T-helper 2 cell treated with Interferon-gamma antibody and Interleukin-4, amounts not matched to agents 5 μg/mL and 100 μg/mL, for 36 hours (primary cell): ENCODE data around the gene ORAI3.

Experiments used
- DNase-seq: peaks from one replicate; pipeline ENCODE4 v3.0.0; 2021; ENCODE audit warnings: low spot score
- H3K27ac Mint-ChIP-seq: one replicate; pipeline ENCODE4 v1.8.0; 2021; ENCODE audit warnings: mild to moderate bottlenecking, mixed read lengths
- H3K27me3 Mint-ChIP-seq: one replicate; pipeline ENCODE4 v1.8.0; 2021; ENCODE audit warnings: low read depth, mixed read lengths
- H3K36me3 Mint-ChIP-seq: one replicate; pipeline ENCODE4 v1.8.0; 2021; ENCODE audit warnings: low read depth, mixed read lengths
- H3K4me1 Mint-ChIP-seq: one replicate; pipeline ENCODE4 v1.8.0; 2021; ENCODE audit warnings: low read depth, mixed read lengths
- H3K4me3 Mint-ChIP-seq: one replicate; pipeline ENCODE4 v1.8.0; 2022; ENCODE audit warnings: mild to moderate bottlenecking, moderate library complexity, mixed read lengths
- H3K9me3 Mint-ChIP-seq: one replicate; pipeline ENCODE4 v1.8.0; 2021; ENCODE audit warnings: mixed read lengths

Gene ORAI3

DNA sequence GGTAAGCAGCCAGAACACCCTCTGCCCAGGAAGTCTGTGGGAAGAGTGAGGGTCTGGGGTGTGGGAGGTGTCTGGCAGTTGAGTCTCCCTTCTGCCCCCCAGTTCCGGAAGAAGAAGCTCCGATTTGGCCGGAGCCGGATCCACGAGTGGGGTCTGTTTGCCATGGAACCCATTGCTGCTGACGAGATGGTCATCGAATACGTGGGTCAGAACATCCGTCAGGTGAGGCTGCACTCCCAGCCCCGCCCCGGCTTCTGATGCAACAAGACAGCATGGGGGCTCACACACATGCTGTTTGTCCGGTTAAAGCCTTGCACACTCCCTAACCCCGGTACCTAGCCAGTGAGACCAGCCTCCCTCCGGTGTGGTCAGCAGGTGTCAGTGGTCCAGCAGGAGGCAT, 32.1 kb downstream of the ORAI3 start:
- Mint-ChIP-seq H3K27ac (no peak overlapping the region), H3K4me3 (no peak overlapping the region), H3K36me3 (peaks cover 31% of the 10 kb centered on the region), H3K9me3 (no peaks in the 10 kb centered on the region), H3K27me3 (no peaks in the 10 kb centered on the region), H3K4me1 (peaks cover 3% of the 10 kb centered on the region)
- DNase-seq, result no peak

DNA sequence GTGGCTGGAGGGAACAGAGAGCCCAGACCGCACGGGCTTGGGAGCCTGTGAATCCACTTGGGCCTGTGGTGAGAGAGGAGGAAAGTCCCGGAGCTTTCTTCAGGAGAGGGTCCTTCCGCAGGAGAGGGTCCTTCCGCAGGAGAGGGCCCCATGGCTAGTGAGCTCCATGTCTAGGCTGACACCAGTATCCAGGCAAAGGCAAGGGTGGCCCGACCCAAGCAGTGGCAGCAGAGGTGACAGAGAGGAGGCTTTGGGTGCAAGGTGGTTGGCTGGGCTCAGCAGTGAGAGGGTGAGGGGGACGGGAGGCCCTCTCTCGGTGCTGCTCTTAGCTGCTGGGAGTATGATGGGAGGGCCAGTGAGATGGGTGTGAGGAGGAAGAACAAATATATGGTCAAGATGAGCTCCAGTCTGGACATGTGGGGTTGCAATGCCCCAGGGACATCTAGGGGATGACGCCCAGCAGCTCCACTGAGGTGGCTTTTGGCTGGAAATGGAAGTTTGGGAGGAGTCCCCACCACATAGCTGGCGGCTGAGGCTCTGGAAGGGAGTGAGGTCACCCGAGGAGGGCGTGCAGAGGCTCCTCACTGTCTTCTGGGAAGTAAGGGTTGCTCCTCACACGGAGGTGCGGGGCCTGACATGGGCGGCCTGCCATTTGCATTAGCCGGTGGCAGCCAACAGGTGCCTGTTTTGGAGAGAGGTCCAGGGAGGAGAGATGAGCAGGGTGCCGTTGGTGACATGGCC, 33.9 kb downstream of the ORAI3 start:
- DNase-seq, result no peak
- Mint-ChIP-seq H3K4me1 (peaks cover 3% of the 10 kb centered on the region), H3K27me3 (no peaks in the 10 kb centered on the region), H3K4me3 (no peak overlapping the region), H3K27ac (peak overlapping the region; percentile 36), H3K36me3 (peaks cover 24% of the 10 kb centered on the region), H3K9me3 (no peaks in the 10 kb centered on the region)

DNA sequence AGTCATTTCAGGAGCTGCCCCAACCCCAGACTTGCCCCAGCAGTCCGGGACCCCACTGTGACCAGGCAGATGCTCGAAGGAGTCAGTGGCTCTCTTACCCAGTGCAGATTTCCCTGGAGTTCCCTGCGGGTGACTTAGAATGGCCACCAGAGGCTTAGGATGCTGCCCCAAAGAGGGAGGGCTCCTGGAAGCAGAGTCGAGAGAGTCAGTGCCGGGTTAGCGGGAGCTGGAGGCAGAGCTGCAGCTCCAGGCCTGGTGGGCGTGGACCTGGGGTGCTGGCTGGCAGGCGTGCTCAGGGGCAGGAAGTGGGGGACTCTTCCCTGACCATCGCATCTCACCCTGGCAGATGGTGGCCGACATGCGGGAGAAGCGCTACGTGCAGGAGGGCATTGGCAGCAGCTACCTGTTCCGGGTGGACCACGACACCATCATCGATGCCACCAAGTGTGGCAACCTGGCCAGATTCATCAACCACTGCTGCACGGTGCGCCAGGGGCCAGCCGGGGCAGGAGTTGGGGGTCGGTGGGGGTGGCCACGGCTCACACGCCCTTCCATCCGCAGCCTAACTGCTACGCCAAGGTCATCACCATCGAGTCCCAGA, 34.5 kb downstream of the ORAI3 start:
- no peak for DNase-seq
- H3K27me3 Mint-ChIP-seq, result no peaks in the 10 kb centered on the region
- no peak overlapping the region for H3K27ac Mint-ChIP-seq
- no peaks in the 10 kb centered on the region for H3K9me3 Mint-ChIP-seq
- no peak overlapping the region for H3K4me3 Mint-ChIP-seq
- peaks cover 3% of the 10 kb centered on the region for H3K4me1 Mint-ChIP-seq
- peaks cover 24% of the 10 kb centered on the region for H3K36me3 Mint-ChIP-seq

DNA sequence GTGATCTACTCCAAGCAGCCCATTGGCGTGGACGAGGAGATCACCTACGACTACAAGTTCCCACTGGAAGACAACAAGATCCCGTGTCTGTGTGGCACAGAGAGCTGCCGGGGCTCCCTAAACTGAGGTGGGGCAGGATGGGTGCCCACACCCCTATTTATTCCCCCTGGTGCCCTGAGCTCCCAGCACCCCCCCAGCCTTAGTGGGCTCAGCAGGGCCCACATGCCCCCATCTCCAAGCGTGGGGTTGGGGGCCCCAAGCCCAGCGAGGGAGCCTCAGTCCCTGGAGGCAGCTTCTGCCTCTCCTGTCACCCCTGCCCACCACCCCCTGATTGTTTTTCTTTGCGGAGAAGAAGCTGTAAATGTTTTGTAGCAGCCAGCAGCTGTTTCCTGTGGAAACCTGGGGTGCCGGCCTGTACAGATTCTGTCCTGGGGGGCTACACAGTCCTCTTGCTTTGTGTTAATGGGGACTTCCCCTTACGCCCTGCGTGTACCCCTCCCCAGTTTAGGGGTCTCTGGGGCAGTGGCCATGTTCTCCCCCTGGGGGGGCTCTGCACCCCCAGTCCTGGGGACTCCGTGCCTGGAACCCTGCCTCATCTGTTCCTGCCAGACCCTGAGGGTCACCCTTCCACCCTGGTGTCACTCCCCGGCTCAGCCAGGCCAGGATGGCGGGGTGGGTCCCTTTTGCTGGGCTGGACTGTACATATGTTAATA, 35.2 kb downstream of the ORAI3 start:
- Mint-ChIP-seq H3K36me3 (peaks cover 20% of the 10 kb centered on the region), H3K4me3 (no peak overlapping the region), H3K27me3 (no peaks in the 10 kb centered on the region), H3K9me3 (no peaks in the 10 kb centered on the region), H3K27ac (no peak overlapping the region), H3K4me1 (peaks cover 3% of the 10 kb centered on the region)
- no peak for DNase-seq

DNA sequence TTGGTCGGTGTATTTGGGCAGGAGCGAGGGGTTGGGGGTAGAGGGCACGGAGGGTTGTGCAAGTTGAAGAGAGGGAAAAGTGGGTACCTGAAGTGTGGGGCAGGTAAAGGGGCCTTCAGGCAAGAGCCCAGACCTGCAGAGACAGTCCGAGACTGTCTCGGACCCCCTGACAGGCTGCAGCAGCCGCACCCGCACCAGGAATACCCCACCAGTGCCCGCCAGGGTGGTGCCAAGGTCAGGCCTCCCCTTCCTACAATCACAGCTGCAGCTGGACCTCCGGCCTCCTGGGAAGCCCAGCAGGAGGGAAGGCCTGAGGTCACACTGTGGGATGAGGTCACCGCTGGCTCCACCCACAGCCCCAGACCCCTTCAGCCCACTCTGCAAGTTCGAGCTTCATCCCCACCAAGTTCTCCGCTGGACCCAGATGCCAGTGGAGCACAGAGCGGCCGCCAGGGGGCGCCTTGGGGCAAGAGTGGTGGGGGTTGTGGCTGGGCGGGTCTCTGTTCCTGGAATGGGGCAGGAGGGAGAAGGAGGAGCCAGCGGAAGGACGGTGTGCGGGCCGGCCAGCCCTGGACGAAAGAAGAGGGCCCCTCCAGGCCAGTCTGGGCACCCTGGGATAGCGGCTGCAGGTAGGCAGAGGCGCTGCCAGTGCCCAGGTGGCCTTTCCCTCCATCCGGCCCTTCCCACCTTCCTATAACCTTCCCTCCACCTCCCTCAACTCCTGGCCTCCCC, 36.0 kb downstream of the ORAI3 start, which contains the start of gene HSD3B7:
Gene HSD3B7, plus strand, starts transcription at position 539 of the 732 bp plus-strand sequence. CDS start 452 bp downstream, outside the sequence.
- Mint-ChIP-seq H3K9me3 (no peaks in the 10 kb centered on the region), H3K4me1 (peaks cover 3% of the 10 kb centered on the region), H3K27me3 (no peaks in the 10 kb centered on the region), H3K4me3 (peak within 1 kb of the TSS; percentile 5), H3K27ac (peak within 1 kb of the TSS; percentile 41), H3K36me3 (peaks cover 20% of the 10 kb centered on the region)
- DNase-seq, result peak; percentile 72

DNA sequence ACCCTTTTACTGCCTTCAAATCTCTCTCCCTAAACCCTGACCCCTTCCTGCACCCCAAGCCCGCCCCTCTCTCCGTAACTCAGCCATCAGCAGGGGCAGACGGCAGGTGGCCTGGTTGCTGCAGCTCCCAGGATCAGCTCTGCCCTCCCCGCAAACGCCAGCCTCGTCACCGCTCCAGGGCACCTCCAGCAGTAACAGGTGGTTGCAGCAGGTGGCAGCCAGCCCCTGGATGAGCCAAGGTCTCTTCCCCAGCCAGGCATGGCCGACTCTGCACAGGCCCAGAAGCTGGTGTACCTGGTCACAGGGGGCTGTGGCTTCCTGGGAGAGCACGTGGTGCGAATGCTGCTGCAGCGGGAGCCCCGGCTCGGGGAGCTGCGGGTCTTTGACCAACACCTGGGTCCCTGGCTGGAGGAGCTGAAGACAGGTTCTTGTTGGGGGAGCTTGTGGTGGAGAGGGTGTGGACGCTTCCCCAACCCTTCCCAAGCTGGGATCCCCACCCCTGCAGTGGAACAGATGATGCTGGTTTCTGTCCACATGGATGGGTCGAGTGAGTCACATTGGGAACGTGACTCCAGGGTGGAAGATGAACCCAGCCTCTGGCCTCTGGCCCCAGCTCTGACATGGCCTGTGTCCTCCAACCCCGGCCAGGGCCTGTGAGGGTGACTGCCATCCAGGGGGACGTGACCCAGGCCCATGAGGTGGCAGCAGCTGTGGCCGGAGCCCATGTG, 36.7 kb downstream of the ORAI3 start:
- H3K4me3 Mint-ChIP-seq, result peak overlapping the region; percentile 5
- H3K27ac Mint-ChIP-seq, result peak overlapping the region; percentile 41
- H3K9me3 Mint-ChIP-seq, result no peaks in the 10 kb centered on the region
- H3K27me3 Mint-ChIP-seq, result no peaks in the 10 kb centered on the region
- H3K4me1 Mint-ChIP-seq, result peaks cover 3% of the 10 kb centered on the region
- H3K36me3 Mint-ChIP-seq, result peaks cover 20% of the 10 kb centered on the region
- DNase-seq, result no peak

DNA sequence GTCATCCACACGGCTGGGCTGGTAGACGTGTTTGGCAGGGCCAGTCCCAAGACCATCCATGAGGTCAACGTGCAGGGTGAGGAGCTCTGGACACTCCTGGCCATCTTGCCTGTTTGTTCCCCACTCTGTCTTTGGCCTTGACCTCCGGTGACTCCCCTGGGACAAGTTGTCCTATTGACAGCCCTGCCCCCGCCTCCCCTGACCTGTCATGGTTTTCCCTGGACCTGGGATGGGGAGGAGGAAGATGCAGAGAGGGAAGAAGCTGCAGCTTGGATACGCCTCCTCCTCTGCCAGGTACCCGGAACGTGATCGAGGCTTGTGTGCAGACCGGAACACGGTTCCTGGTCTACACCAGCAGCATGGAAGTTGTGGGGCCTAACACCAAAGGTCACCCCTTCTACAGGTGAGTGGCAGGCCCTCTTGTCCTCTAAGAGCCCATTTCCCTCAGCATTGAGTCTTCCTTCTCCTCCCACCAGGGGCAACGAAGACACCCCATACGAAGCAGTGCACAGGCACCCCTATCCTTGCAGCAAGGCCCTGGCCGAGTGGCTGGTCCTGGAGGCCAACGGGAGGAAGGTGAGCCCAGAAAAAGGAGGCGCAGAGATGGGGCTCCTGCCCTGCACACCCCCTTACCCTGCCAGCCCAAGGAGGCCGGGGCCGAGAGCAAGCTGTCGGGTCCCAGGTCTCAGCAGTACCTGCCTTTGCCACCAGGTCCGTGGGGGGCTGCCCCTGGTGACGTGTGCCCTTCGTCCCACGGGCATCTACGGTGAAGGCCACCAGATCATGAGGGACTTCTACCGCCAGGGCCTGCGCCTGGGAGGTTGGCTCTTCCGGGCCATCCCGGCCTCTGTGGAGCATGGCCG, 37.5 kb downstream of the ORAI3 start:
- Mint-ChIP-seq H3K4me3 (no peak overlapping the region), H3K27ac (no peak overlapping the region), H3K4me1 (peaks cover 3% of the 10 kb centered on the region), H3K9me3 (no peaks in the 10 kb centered on the region), H3K27me3 (no peaks in the 10 kb centered on the region), H3K36me3 (peaks cover 16% of the 10 kb centered on the region)
- no peak for DNase-seq

DNA sequence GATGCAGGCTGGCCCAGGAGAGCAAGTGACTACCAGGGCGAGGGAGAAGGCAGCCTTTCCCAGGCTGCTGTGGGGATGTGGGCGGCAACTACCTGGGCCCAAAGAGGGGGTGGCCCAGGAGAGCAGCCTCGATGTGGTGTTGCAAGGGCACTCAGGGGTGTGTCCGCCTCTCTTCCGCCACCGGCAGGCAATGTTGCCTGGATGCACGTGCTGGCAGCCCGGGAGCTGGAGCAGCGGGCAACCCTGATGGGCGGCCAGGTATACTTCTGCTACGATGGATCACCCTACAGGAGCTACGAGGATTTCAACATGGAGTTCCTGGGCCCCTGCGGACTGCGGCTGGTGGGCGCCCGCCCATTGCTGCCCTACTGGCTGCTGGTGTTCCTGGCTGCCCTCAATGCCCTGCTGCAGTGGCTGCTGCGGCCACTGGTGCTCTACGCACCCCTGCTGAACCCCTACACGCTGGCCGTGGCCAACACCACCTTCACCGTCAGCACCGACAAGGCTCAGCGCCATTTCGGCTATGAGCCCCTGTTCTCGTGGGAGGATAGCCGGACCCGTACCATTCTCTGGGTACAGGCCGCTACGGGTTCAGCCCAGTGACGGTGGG, 38.8 kb downstream of the ORAI3 start:
- Mint-ChIP-seq H3K27me3 (no peaks in the 10 kb centered on the region), H3K27ac (no peak overlapping the region), H3K4me1 (peaks cover 4% of the 10 kb centered on the region), H3K9me3 (no peaks in the 10 kb centered on the region), H3K36me3 (peaks cover 8% of the 10 kb centered on the region), H3K4me3 (no peak overlapping the region)
- DNase-seq, result no peak

DNA sequence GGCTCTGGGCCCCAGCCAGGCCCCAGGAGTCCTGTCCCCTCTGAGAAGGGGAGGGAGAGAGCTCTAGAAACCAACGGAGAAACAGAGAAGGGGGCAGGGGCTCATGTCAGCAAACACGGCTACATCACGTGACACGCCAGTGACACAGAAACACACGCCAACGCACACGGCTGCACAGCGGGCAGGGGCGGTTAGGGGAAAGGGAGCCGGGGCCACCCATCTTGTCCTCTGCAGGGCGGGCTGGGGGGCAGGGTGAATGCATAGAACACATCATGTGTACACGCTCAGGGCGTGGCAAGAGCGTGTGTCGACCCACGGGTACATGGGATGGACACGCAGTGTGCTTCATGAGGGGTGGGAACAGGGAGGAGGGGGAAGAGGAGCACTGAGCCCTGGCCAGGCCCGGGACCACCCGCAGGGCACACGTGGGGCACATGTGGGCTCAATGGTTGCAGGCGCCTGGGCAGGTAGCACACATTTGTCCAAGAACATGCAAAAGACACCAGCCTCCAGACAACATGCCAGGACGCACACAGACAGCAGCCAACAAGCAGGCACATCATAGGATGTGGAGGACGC, 40.7 kb downstream of the ORAI3 start:
- no peak overlapping the region for H3K4me3 Mint-ChIP-seq
- no peak overlapping the region for H3K27ac Mint-ChIP-seq
- H3K27me3 Mint-ChIP-seq, result no peaks in the 10 kb centered on the region
- peaks cover 3% of the 10 kb centered on the region for H3K36me3 Mint-ChIP-seq
- no peak for DNase-seq
- H3K4me1 Mint-ChIP-seq, result peaks cover 8% of the 10 kb centered on the region
- H3K9me3 Mint-ChIP-seq, result no peaks in the 10 kb centered on the region

DNA sequence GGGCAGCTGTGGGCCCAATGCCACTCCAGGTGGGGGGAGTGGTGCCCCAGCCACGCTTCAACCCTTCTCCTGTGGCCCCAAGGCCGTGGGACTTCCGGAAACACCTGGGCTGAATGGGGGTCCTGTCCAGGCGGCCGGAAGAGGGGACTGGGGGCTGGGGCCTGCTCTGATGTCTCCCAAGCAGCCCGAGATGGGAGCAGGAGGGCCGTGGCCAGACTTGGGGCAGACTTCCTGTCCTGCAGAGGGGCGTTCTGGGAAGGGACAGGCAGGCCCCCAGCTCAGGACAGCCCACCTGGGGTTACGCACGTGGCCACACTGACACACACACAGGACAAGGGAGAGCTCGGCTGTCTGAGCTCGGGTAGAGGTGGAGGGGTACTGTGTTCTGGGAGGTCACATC, 41.2 kb downstream of the ORAI3 start:
- Mint-ChIP-seq H3K36me3 (peaks cover 3% of the 10 kb centered on the region), H3K4me1 (peaks cover 8% of the 10 kb centered on the region), H3K9me3 (no peaks in the 10 kb centered on the region), H3K27ac (no peak overlapping the region), H3K27me3 (no peaks in the 10 kb centered on the region), H3K4me3 (no peak overlapping the region)
- no peak for DNase-seq

DNA sequence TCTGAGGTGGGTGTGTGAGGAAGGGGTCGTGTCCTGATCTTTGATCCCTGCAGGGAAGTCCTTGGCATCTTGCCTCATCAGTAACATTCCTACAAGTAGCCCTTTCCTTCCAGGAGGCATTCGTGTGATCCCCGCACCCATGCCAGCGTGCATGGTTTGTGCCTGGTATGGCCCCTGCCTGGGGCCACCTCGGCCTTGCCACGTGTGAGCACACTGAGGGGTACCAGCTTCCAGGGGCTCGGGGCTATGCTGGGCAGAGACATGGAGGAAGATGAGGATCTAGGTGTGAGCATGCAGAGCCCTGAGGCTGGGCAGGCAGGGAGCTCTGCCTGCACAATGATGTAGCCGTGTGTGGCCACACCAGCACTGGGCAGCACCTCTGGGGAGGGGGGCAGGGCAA, 42.2 kb downstream of the ORAI3 start:
- Mint-ChIP-seq H3K36me3 (peaks cover 3% of the 10 kb centered on the region), H3K27ac (no peak overlapping the region), H3K4me3 (no peak overlapping the region), H3K27me3 (no peaks in the 10 kb centered on the region), H3K4me1 (peaks cover 6% of the 10 kb centered on the region), H3K9me3 (no peaks in the 10 kb centered on the region)
- no peak for DNase-seq

DNA sequence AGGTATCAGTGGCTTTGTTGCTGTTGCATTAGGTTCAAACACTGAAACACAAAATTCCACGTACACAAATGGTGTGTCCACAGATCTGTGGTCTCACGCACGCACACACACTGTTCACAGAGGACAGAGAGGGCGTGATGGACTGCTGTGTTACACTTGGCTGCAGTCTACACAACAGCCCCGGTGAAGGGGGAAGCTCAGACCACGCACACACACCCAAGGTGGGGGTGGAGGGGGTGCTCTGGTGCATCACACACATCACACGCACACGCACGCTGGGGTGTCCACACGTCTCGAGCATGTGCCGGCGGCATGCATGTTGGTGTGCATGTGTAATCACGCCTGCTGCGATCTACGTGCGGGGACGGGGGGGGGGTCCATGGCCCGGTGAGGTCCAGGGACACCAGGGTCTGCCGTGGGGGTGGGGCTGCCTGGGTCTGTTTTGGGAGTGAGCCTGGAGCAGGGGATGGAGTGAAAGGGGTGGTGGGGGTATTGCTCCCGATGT, 43.5 kb downstream of the ORAI3 start:
- DNase-seq, result no peak
- Mint-ChIP-seq H3K27ac (no peak overlapping the region), H3K27me3 (no peaks in the 10 kb centered on the region), H3K36me3 (no peaks in the 10 kb centered on the region), H3K9me3 (no peaks in the 10 kb centered on the region), H3K4me1 (peaks cover 12% of the 10 kb centered on the region), H3K4me3 (no peak overlapping the region)
